EH (cell line): ENCODE data around the gene EVPL.
"Not testable (repeated sequence)": the region's sequence is repeated elsewhere in the genome, so short reads cannot be mapped to it uniquely, and the experiment has no call there.

Experiments used
- DNase-seq: peaks from one replicate; pipeline ENCODE4 v3.0.0-alpha.2; 2015; ENCODE audit warnings: low read depth

Gene EVPL

DNA sequence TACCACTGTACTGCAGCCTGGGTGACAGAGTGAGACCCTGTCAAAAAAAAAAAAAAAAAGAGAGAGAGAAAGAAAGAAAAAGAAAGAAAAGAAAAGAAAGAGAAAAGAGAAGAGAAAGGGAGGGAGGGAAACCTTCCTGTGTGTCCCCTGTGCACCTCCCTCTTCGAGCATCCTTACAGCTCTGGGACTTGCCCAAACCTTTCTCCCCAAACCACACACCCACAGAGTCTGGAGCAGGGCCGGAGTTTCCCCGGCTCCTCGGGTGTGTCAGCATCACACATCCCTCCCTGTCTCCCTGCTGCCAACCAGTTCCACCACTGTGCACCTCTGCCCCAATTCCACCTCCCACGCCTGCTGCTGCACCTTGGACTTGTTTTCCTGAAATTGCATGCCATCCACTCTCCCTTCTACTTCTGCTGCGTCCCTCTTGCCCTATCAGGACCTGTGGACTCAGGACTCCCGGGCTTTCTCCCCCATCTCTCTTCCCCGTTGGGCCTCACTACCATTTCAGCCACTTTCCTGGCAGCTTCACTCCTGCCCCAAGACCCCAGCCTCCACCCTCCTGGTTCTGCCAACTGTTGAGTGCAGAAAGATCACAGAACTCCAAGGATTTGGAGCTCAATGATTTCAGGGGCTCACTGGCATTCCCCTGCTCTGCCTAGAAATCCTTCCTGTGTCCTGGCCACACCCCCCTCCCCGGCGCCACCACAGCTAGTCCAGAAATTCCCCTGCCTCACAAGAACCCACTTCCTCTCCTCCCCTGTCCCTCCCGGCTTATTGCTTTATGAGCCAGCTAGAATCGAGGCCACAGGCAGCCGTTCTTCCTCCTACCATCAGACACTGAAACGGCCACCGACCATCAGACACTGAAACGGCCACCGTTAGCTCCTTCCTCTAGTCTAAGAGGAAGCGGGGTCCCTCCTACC, 30.2 kb downstream of the EVPL start:
- peak; percentile 81 for DNase-seq

DNA sequence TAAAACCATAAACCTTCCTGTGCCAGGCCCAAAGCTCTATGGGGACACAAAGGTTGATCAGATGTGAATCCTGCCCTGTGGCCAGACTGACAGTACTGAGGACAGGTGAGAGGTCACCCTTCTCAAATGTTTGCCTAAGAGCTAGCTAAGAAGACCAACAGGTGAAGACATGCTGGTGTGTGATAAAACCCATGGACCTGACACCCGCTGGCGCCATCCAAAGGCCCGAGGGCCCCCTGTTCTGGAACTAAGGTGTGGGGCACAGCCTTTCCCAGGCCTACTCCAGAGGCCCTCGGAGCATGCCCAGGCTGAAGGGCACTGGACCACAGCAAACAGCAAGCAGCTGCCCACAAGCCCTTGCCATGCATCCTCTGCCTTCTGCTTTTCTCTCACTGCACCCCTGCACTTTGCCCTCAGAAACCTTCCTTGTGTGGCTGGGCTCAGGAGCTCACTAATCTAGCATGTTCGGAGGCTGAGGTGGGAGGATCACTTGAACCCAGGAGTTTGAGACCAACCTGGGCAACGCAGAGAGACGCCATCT, 31.7 kb downstream of the EVPL start:
- DNase-seq: no peak

GRCh38 chr17:75994802-75995370, 32.2 kb downstream of the EVPL start:
- no peak for DNase-seq

GRCh38 chr17:75991396-75991795, 35.7 kb downstream of the EVPL start:
- no peak for DNase-seq

DNA sequence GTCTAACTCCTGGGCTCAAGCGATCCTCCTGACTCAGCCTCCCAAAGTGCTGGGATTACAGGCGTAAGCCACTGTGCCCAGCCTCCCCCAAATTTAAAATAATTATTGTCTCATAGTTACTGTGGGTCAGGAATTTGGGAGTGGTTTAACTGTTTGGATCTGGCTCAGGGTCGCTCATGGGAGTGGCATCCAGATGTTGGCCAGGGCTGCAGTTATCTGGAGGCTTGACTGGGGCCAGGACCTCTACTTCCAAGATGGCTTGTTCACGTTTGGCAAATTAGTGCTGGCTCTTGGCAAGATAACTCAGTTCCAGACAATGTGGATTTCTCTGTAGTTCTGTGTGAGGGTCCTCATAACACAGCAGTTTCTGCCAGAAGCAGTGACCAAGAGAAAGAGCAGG, 40.1 kb downstream of the EVPL start:
- no peak for DNase-seq

GRCh38 chr17:75985986-75986385, 41.1 kb downstream of the EVPL start:
- no peak for DNase-seq

DNA sequence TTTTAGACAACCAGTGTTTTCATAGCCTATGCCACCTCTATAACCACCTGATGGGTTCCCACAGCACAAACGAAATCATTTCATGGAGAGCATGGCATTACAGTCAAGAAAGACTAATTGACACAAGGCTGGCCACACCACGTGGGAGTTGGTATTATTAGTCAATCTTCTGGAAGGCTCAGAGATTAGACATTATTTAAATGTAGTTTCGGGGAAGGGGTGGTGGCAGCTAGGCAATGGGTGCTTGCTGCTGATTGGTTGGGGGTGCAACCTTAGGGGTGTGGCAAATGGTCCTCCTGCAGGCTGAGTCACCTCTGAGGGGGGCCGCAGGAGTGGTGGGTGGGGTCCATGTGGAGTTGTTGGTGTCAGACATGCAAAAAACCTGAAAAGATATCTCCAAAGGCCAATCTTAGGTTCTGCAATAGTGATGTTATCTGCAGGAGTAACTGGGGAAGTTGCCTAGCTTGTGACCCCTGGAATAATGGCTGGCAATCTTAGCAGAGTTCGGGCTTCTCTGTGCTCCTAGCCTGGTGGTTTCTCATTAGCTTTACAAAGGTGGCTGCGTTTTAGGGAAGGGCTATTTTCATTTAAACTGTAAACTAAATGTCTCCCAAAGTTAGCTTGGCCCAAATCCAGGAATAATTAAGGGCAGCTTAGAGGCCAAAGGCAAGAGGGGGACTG, 43.5 kb downstream of the EVPL start:
- no peak for DNase-seq

GRCh38 chr17:75981019-75981615, 46.0 kb downstream of the EVPL start:
- DNase-seq: no peak

GRCh38 chr17:75980188-75981018, 46.7 kb downstream of the EVPL start:
- DNase-seq: no peak

DNA sequence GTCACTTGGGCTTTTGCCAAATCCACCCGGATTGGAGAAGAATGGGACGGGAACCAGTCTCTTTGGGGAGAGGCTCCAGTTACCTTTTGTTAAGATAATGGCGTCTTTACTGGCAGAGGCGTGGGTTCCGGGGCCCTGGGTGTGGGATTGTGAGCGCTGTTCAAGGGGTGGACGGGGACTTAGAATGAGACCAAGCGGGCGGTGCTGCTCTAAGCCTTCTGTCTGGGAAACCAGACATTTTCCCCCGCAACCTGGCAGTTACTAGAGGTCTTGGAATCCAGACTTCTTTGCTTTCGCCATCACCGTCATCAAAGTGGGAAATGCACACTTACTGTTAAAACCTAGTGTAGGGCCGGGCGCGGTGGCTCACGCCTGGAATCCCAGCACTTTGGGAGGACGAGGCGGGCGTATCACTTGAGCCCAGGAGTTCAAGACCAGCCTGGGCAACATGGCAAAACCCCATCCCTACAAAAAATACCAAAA, 47.4 kb downstream of the EVPL start:
- peak; percentile 75 for DNase-seq

GRCh38 chr17:75978938-75979704, 48.0 kb downstream of the EVPL start, which contains the start of the genes ACOX1 and TEN1:
TSS of gene ACOX1 (minus strand) at chr17:75979166. CDS start at chr17:75979073, 93 bp downstream.
TSS of gene TEN1 (plus strand) at chr17:75979240. CDS start at chr17:75986193, 6,953 bp downstream.
- DNase-seq: peak; percentile 98

- no peak for DNase-seq
Observed at GRCh38 chr17:75976175-75976848, 50.8 kb downstream of the EVPL start.

DNA sequence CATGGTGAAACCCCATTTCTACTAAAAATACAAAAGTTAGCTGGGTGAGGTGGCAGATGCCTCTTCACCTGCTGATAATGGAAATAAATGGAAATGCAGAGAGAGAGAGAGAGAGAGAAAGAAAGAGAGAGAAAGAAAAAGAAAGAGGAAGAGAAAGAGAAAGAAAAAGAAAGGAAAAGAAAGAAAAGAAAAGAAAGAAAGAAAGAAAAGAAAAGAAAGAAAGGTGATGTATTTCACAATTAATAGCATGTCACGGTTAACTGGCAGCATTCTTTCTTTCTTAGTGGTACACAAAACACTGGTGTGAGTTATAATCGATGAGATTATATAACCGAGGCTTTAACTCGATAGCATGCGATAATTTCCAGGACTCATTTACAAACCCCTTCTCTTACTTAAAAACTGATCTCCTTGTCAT, 51.3 kb downstream of the EVPL start:
- no peak for DNase-seq

GRCh38 chr17:75975187-75975586, 51.9 kb downstream of the EVPL start:
- DNase-seq: not testable (repeated sequence)

DNA sequence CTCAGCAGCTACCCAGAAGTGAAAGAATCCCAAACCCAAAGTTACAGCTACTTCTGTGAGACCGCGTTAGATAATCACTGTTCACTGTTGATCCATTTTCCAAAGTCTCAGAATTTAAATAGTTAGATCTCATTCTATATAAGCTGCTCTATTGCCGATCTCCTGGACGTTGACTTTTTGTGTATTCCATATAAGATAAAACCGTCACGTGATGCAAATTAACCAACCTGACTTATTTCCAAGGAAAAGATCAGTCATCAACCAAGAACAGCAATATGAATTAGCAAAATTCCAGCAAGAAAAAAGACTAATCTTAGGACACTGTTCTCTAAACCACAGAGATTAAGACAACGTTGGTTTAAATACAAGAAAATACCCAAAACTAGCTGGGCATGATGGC, 56.5 kb downstream of the EVPL start:
- DNase-seq: no peak

DNA sequence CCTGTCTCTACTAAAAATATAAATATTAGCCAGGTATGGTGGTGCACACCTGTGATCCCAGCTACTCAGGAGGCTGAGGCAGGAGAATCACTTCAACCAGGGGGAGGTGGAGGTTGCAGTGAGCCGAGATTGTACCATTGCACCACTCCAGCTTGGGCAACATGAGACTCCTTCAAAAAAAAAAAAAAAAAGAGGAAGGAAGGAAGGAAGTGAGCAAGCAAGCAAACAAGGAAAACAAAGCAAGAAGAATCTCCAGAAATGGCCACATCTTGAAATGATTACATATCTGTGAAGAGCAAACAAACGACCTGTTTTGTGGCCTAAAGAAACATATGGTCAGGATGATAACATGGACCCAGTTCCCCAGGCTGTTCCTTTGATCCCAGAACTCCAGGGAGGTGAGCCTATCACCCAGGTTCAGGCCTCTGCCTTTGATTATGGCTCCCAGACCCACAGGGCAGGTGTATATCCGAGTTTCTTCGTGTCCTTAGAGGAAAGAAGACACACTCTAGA, 57.0 kb downstream of the EVPL start:
- peak; percentile 42 for DNase-seq

DNA sequence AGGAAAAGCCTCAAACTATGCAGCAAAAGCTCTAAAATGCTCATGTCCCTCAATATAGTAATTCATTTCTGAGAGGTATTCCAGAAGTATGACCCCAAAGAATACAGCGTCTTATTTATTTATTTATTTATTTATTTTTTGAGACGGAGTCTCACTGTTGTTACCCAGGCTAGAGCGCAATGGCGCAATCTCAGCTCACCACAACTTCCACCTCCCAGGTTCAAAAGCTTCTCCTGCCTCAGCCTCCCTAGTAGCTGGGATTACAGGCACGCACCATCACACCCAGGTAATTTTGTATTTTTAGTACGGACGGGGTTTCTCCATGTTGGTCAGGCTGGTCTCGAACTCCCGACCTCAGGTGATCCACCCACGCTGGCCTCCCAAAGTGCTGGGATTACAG, 58.1 kb downstream of the EVPL start:
- DNase-seq: not testable (repeated sequence)

GRCh38 chr17:75965468-75965867, 61.6 kb downstream of the EVPL start:
- no peak for DNase-seq

DNA sequence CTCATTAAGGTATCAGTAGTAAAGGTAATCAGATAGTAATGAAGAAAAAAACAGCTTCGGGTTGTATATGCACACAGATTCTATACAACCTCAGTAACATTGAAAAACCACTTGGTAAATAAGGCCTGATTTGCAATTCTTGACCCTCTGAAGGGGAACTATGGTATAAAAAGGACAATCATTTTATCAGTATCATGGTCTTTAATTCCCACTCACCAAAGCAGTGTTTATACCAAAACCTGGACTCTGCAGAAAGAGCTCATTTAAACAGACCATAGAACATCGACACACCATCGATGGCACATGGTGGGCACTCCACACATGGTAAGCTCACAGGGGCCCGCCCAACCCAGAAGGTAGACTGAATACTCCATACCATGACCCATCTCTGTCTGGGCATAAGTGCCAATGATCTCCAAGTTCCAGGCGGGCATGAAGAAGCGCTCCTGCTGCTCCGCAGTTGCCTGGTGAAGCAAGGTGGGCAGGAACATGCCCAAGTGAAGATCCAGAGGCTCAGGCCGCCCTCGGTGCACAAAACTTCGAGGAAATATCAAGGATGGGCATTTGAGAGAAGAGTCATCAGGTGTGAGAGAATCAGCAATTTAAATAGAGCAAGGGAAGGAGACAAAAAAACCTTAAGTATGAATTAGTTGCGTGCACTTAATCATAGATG, 67.1 kb downstream of the EVPL start:
- no peak for DNase-seq
